ENCODE data around the gene USH1G. TPM values are rescaled to one million over a fixed set of nuclear protein-coding genes. Genes with fewer than 3 reads are reported as not detected.

The USH1G gene
- total RNA-seq, 1 donor from 2014 or later: under 0.01 TPM

- no peak overlapping the region for H3K4me3 ChIP-seq (ENCODE audit: low read length in 3 of 3)
- H3K4me1 ChIP-seq (ENCODE audit: control insufficient read depth in 3 of 3, insufficient read depth in 3 of 3, low read length in 3 of 3): no peaks in the 10 kb centered on the region
- H3K36me3 ChIP-seq (ENCODE audit: control insufficient read depth in 3 of 3, insufficient read depth in 3 of 3, low read length in 3 of 3): no peaks in the 10 kb centered on the region
- peaks cover 36 to 55% (median 50%) of the 10 kb centered on the region in 3 donors for H3K27me3 ChIP-seq (ENCODE audit: control insufficient read depth in 3 of 3, insufficient read depth in 3 of 3, low read length in 3 of 3)
- no peak overlapping the region for H3K9ac ChIP-seq (ENCODE audit: low read depth in 1 of 3, low read length in 3 of 3)
- no peaks in the 10 kb centered on the region for H3K9me3 ChIP-seq (ENCODE audit: control insufficient read depth in 3 of 3, low read length in 3 of 3)
- no peak overlapping the region for H3K27ac ChIP-seq (ENCODE audit: low read depth, low read length)
These were observed 22.5 kb upstream of the USH1G start for GRCh38 chr17:74945543-74945942.

GRCh38 chr17:74943808-74944522 is 20.9 kb upstream of the USH1G start:
- H3K9ac ChIP-seq (ENCODE audit: low read depth in 1 of 3, low read length in 3 of 3): no peak overlapping the region
- peaks cover 43 to 55% (median 53%) of the 10 kb centered on the region in 3 donors for H3K27me3 ChIP-seq (ENCODE audit: control insufficient read depth in 3 of 3, insufficient read depth in 3 of 3, low read length in 3 of 3)
- no peaks in the 10 kb centered on the region for H3K4me1 ChIP-seq (ENCODE audit: control insufficient read depth in 3 of 3, insufficient read depth in 3 of 3, low read length in 3 of 3)
- H3K36me3 ChIP-seq (ENCODE audit: control insufficient read depth in 3 of 3, insufficient read depth in 3 of 3, low read length in 3 of 3): no peaks in the 10 kb centered on the region
- H3K4me3 ChIP-seq (ENCODE audit: low read length in 3 of 3): no peak overlapping the region
- H3K27ac ChIP-seq (ENCODE audit: low read depth, low read length): no peak overlapping the region
- no peaks in the 10 kb centered on the region for H3K9me3 ChIP-seq (ENCODE audit: control insufficient read depth in 3 of 3, low read length in 3 of 3)

- peaks cover 51 to 71% (median 62%) of the 10 kb centered on the region in 3 donors for H3K27me3 ChIP-seq (ENCODE audit: control insufficient read depth in 3 of 3, insufficient read depth in 3 of 3, low read length in 3 of 3)
- H3K36me3 ChIP-seq (ENCODE audit: control insufficient read depth in 3 of 3, insufficient read depth in 3 of 3, low read length in 3 of 3): no peaks in the 10 kb centered on the region
- H3K4me3 ChIP-seq (ENCODE audit: low read length in 3 of 3): no peak overlapping the region
- no peaks in the 10 kb centered on the region for H3K9me3 ChIP-seq (ENCODE audit: control insufficient read depth in 3 of 3, low read length in 3 of 3)
- H3K4me1 ChIP-seq (ENCODE audit: control insufficient read depth in 3 of 3, insufficient read depth in 3 of 3, low read length in 3 of 3): no peaks in the 10 kb centered on the region
- H3K27ac ChIP-seq (ENCODE audit: low read depth, low read length): no peak overlapping the region
- H3K9ac ChIP-seq (ENCODE audit: low read depth in 1 of 3, low read length in 3 of 3): no peak overlapping the region
These were observed 18.2 kb upstream of the USH1G start for GRCh38 chr17:74941128-74941725.

GRCh38 chr17:74939534-74939933 is 16.5 kb upstream of the USH1G start:
- no peaks in the 10 kb centered on the region for H3K4me1 ChIP-seq (ENCODE audit: control insufficient read depth in 3 of 3, insufficient read depth in 3 of 3, low read length in 3 of 3)
- H3K27ac ChIP-seq (ENCODE audit: low read depth, low read length): no peak overlapping the region
- H3K27me3 ChIP-seq (ENCODE audit: control insufficient read depth in 3 of 3, insufficient read depth in 3 of 3, low read length in 3 of 3): peaks cover 61 to 78% (median 69%) of the 10 kb centered on the region in 3 donors
- no peak overlapping the region for H3K9ac ChIP-seq (ENCODE audit: low read depth in 1 of 3, low read length in 3 of 3)
- no peaks in the 10 kb centered on the region for H3K36me3 ChIP-seq (ENCODE audit: control insufficient read depth in 3 of 3, insufficient read depth in 3 of 3, low read length in 3 of 3)
- H3K4me3 ChIP-seq (ENCODE audit: low read length in 3 of 3): no peak overlapping the region
- no peaks in the 10 kb centered on the region for H3K9me3 ChIP-seq (ENCODE audit: control insufficient read depth in 3 of 3, low read length in 3 of 3)

- Histone ChIP-seq H3K27ac (ENCODE audit: low read depth, low read length) (no peak overlapping the region), H3K36me3 (ENCODE audit: control insufficient read depth in 3 of 3, insufficient read depth in 3 of 3, low read length in 3 of 3) (no peaks in the 10 kb centered on the region), H3K9ac (ENCODE audit: low read depth in 1 of 3, low read length in 3 of 3) (no peak overlapping the region), H3K4me3 (ENCODE audit: low read length in 3 of 3) (no peak overlapping the region), H3K27me3 (ENCODE audit: control insufficient read depth in 3 of 3, insufficient read depth in 3 of 3, low read length in 3 of 3) (peaks cover 59 to 79% (median 71%) of the 10 kb centered on the region in 3 donors), H3K9me3 (ENCODE audit: control insufficient read depth in 3 of 3, low read length in 3 of 3) (no peaks in the 10 kb centered on the region), H3K4me1 (ENCODE audit: control insufficient read depth in 3 of 3, insufficient read depth in 3 of 3, low read length in 3 of 3) (no peaks in the 10 kb centered on the region)
These were observed 15.3 kb upstream of the USH1G start for GRCh38 chr17:74938194-74938950.

GRCh38 chr17:74937064-74938051 is 14.3 kb upstream of the USH1G start:
- H3K27ac ChIP-seq (ENCODE audit: low read depth, low read length): no peak overlapping the region
- H3K4me3 ChIP-seq (ENCODE audit: low read length in 3 of 3): no peak overlapping the region
- no peaks in the 10 kb centered on the region for H3K36me3 ChIP-seq (ENCODE audit: control insufficient read depth in 3 of 3, insufficient read depth in 3 of 3, low read length in 3 of 3)
- H3K27me3 ChIP-seq (ENCODE audit: control insufficient read depth in 3 of 3, insufficient read depth in 3 of 3, low read length in 3 of 3): peaks cover 60 to 83% (median 74%) of the 10 kb centered on the region in 3 donors
- H3K4me1 ChIP-seq (ENCODE audit: control insufficient read depth in 3 of 3, insufficient read depth in 3 of 3, low read length in 3 of 3): no peaks in the 10 kb centered on the region
- H3K9ac ChIP-seq (ENCODE audit: low read depth in 1 of 3, low read length in 3 of 3): no peak overlapping the region
- no peaks in the 10 kb centered on the region for H3K9me3 ChIP-seq (ENCODE audit: control insufficient read depth in 3 of 3, low read length in 3 of 3)

GRCh38 chr17:74936470-74936799 is 13.4 kb upstream of the USH1G start:
- H3K27ac ChIP-seq (ENCODE audit: low read depth, low read length): no peak overlapping the region
- H3K27me3 ChIP-seq (ENCODE audit: control insufficient read depth in 3 of 3, insufficient read depth in 3 of 3, low read length in 3 of 3): peaks cover 59 to 81% (median 71%) of the 10 kb centered on the region in 3 donors
- H3K9ac ChIP-seq (ENCODE audit: low read depth in 1 of 3, low read length in 3 of 3): no peak overlapping the region
- no peaks in the 10 kb centered on the region for H3K4me1 ChIP-seq (ENCODE audit: control insufficient read depth in 3 of 3, insufficient read depth in 3 of 3, low read length in 3 of 3)
- no peaks in the 10 kb centered on the region for H3K9me3 ChIP-seq (ENCODE audit: control insufficient read depth in 3 of 3, low read length in 3 of 3)
- H3K36me3 ChIP-seq (ENCODE audit: control insufficient read depth in 3 of 3, insufficient read depth in 3 of 3, low read length in 3 of 3): no peaks in the 10 kb centered on the region
- no peak overlapping the region for H3K4me3 ChIP-seq (ENCODE audit: low read length in 3 of 3)

GRCh38 chr17:74935585-74936469 is 12.8 kb upstream of the USH1G start, which contains the start of gene OTOP3:
TSS of gene OTOP3 (plus strand) at chr17:74935898. CDS start at chr17:74935922, 24 bp downstream.
- Histone ChIP-seq H3K27ac (ENCODE audit: low read depth, low read length) (no peak within 1 kb of the TSS), H3K27me3 (ENCODE audit: control insufficient read depth in 3 of 3, insufficient read depth in 3 of 3, low read length in 3 of 3) (peaks cover 63 to 81% (median 70%) of the 10 kb centered on the region in 3 donors), H3K9ac (ENCODE audit: low read depth in 1 of 3, low read length in 3 of 3) (no peak within 1 kb of the TSS), H3K4me1 (ENCODE audit: control insufficient read depth in 3 of 3, insufficient read depth in 3 of 3, low read length in 3 of 3) (no peaks in the 10 kb centered on the region), H3K36me3 (ENCODE audit: control insufficient read depth in 3 of 3, insufficient read depth in 3 of 3, low read length in 3 of 3) (no peaks in the 10 kb centered on the region), H3K9me3 (ENCODE audit: control insufficient read depth in 3 of 3, low read length in 3 of 3) (no peaks in the 10 kb centered on the region), H3K4me3 (ENCODE audit: low read length in 3 of 3) (no peak within 1 kb of the TSS)

GRCh38 chr17:74935048-74935447 is 12.0 kb upstream of the USH1G start:
- no peaks in the 10 kb centered on the region for H3K9me3 ChIP-seq (ENCODE audit: control insufficient read depth in 3 of 3, low read length in 3 of 3)
- no peaks in the 10 kb centered on the region for H3K36me3 ChIP-seq (ENCODE audit: control insufficient read depth in 3 of 3, insufficient read depth in 3 of 3, low read length in 3 of 3)
- H3K9ac ChIP-seq (ENCODE audit: low read depth in 1 of 3, low read length in 3 of 3): no peak overlapping the region
- no peak overlapping the region for H3K4me3 ChIP-seq (ENCODE audit: low read length in 3 of 3)
- no peak overlapping the region for H3K27ac ChIP-seq (ENCODE audit: low read depth, low read length)
- no peaks in the 10 kb centered on the region for H3K4me1 ChIP-seq (ENCODE audit: control insufficient read depth in 3 of 3, insufficient read depth in 3 of 3, low read length in 3 of 3)
- peaks cover 59 to 82% (median 72%) of the 10 kb centered on the region in 3 donors for H3K27me3 ChIP-seq (ENCODE audit: control insufficient read depth in 3 of 3, insufficient read depth in 3 of 3, low read length in 3 of 3)

All from skeletal muscle tissue (tissue), 4 donors.